ENCODE data around the gene OR2A14.

OR2A14 gene

GRCh38 chr7:144130730-144131129, 7.8 kb downstream of the OR2A14 start:
- H3K9me2 ChIP-seq (ENCODE audit: low read depth, low read length): no peaks in the 10 kb centered on the region
- H3K36me3 ChIP-seq (ENCODE audit: insufficient read depth, low read length): no peaks in the 10 kb centered on the region
- no peaks in the 10 kb centered on the region for H3K79me2 ChIP-seq (ENCODE audit: insufficient read depth, low read length)
- no peak overlapping the region for H3K4me2 ChIP-seq (ENCODE audit: low read length)
- H3K4me3 ChIP-seq (ENCODE audit: low read depth, low read length, poor library complexity, severe bottlenecking): no peak overlapping the region
- H3K4me1 ChIP-seq (ENCODE audit: insufficient read depth, low read length, severe bottlenecking): no peaks in the 10 kb centered on the region
- TF ChIP-seq EZH2 (IDR thresholded peaks at IDR 0.05; ENCODE audit: borderline replicate concordance, low read length): no peak
- TF ChIP-seq, protein P1, sequence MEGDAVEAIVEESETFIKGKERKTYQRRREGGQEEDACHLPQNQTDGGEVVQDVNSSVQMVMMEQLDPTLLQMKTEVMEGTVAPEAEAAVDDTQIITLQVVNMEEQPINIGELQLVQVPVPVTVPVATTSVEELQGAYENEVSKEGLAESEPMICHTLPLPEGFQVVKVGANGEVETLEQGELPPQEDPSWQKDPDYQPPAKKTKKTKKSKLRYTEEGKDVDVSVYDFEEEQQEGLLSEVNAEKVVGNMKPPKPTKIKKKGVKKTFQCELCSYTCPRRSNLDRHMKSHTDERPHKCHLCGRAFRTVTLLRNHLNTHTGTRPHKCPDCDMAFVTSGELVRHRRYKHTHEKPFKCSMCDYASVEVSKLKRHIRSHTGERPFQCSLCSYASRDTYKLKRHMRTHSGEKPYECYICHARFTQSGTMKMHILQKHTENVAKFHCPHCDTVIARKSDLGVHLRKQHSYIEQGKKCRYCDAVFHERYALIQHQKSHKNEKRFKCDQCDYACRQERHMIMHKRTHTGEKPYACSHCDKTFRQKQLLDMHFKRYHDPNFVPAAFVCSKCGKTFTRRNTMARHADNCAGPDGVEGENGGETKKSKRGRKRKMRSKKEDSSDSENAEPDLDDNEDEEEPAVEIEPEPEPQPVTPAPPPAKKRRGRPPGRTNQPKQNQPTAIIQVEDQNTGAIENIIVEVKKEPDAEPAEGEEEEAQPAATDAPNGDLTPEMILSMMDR (IDR thresholded peaks at IDR 0.05; ENCODE audit: low read length): no peak
- H3F3A ChIP-seq (ENCODE audit: insufficient read depth, low read length): no peaks in the 10 kb centered on the region
- no peak overlapping the region for H2AFZ ChIP-seq (ENCODE audit: low read length)
- no peaks in the 10 kb centered on the region for H3K27me3 ChIP-seq (ENCODE audit: insufficient read depth, low read length)
- H4K20me1 ChIP-seq (ENCODE audit: insufficient read depth, low read length): no peaks in the 10 kb centered on the region
- H3K27ac ChIP-seq (ENCODE audit: low read depth, low read length, poor library complexity, severe bottlenecking): no peak overlapping the region
- no peak overlapping the region for H3K9ac ChIP-seq (ENCODE audit: low read length)
- H3K9me3 ChIP-seq (ENCODE audit: low read length): no peaks in the 10 kb centered on the region

- TF ChIP-seq, protein P1 (IDR thresholded peaks at IDR 0.05; ENCODE audit: low read length): no peak
- no peak for TF ChIP-seq EZH2 (IDR thresholded peaks at IDR 0.05; ENCODE audit: borderline replicate concordance, low read length)
- Histone ChIP-seq H3K27ac (ENCODE audit: low read depth, low read length, poor library complexity, severe bottlenecking) (no peak overlapping the region), H3K4me3 (ENCODE audit: low read depth, low read length, poor library complexity, severe bottlenecking) (no peak overlapping the region), H3K79me2 (ENCODE audit: insufficient read depth, low read length) (no peaks in the 10 kb centered on the region), H3F3A (ENCODE audit: insufficient read depth, low read length) (no peaks in the 10 kb centered on the region), H3K9me3 (ENCODE audit: low read length) (no peaks in the 10 kb centered on the region), H3K9ac (ENCODE audit: low read length) (no peak overlapping the region), H3K9me2 (ENCODE audit: low read depth, low read length) (no peaks in the 10 kb centered on the region), H3K27me3 (ENCODE audit: insufficient read depth, low read length) (no peaks in the 10 kb centered on the region), H3K4me2 (ENCODE audit: low read length) (no peak overlapping the region), H4K20me1 (ENCODE audit: insufficient read depth, low read length) (no peaks in the 10 kb centered on the region), H3K36me3 (ENCODE audit: insufficient read depth, low read length) (no peaks in the 10 kb centered on the region), H3K4me1 (ENCODE audit: insufficient read depth, low read length, severe bottlenecking) (no peaks in the 10 kb centered on the region), H2AFZ (ENCODE audit: low read length) (no peak overlapping the region)
Measured at GRCh38 chr7:144132262-144132661, 9.3 kb downstream of the OR2A14 start.

DNA sequence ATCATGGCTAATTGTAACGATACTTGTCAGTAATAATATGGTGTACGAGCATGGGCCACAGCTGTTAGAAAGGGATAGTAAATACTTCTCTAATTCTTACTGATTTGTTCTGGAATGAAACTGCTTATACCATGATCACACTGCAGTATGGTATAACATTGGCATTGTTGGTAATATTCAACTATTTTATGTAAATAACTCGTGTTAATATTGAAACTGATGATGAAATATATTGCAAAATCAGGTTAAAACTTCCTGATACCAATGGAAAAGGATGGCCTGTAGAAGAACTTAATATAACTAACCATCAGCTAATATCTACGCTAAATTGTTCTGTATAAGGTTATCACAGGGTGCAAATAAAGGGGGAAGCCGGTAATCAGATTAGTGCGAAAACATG, 10.3 kb downstream of the OR2A14 start:
- H3K27ac ChIP-seq (ENCODE audit: low read depth, low read length, poor library complexity, severe bottlenecking): no peak overlapping the region
- no peaks in the 10 kb centered on the region for H3K9me3 ChIP-seq (ENCODE audit: low read length)
- H2AFZ ChIP-seq (ENCODE audit: low read length): no peak overlapping the region
- no peaks in the 10 kb centered on the region for H3K36me3 ChIP-seq (ENCODE audit: insufficient read depth, low read length)
- no peak overlapping the region for H3K4me2 ChIP-seq (ENCODE audit: low read length)
- no peak overlapping the region for H3K9ac ChIP-seq (ENCODE audit: low read length)
- H3F3A ChIP-seq (ENCODE audit: insufficient read depth, low read length): no peaks in the 10 kb centered on the region
- H3K4me3 ChIP-seq (ENCODE audit: low read depth, low read length, poor library complexity, severe bottlenecking): no peak overlapping the region
- TF ChIP-seq, protein P1 (IDR thresholded peaks at IDR 0.05; ENCODE audit: low read length): no peak
- no peak for TF ChIP-seq EZH2 (IDR thresholded peaks at IDR 0.05; ENCODE audit: borderline replicate concordance, low read length)
- H4K20me1 ChIP-seq (ENCODE audit: insufficient read depth, low read length): no peaks in the 10 kb centered on the region
- H3K79me2 ChIP-seq (ENCODE audit: insufficient read depth, low read length): no peaks in the 10 kb centered on the region
- H3K4me1 ChIP-seq (ENCODE audit: insufficient read depth, low read length, severe bottlenecking): no peaks in the 10 kb centered on the region
- H3K27me3 ChIP-seq (ENCODE audit: insufficient read depth, low read length): no peaks in the 10 kb centered on the region
- no peaks in the 10 kb centered on the region for H3K9me2 ChIP-seq (ENCODE audit: low read depth, low read length)
